ENCODE data around the gene EDEM2. TPM values are rescaled to one million over a fixed set of nuclear protein-coding genes. Genes with fewer than 3 reads are reported as not detected.
A peak's percentile ranks its signal among the peaks of the same experiment; 100 is the strongest.

EDEM2 gene
- total RNA-seq, 1 donor from 2014 or later, result 40.1 TPM

DNA sequence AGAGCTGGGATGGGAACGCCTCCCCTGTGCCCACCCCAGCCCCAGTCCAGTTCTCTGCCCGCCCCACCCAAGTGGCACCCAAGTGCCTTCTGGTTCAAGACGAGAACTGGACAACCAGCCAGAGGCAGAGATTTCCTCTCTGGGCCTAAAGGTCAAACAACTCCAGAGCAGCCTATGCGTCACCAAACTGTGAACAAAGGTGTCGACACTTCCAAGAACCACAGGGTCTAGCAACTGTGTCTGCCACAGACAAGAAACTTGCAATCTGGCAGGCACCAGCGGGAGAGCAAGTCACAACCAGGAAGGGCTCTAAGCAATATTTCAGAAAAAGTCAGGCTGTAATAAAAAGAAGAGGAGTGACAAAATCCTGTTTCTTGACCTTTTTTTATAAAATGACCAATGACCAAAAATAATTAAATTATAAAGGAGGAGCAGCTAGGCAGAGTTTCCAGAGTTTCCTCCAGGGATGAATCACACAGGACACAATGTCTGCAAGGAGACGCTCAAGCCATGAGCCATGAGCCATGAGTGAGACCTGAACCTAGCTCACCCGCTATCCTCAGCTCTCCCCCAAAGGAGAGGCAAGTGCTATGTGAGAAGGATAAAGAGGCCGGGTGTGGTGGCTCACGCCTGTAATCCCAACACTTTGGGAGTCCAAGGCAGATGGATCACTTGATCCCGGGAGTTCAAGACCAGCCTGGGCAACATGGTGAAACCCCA lies 11.1 kb downstream of the EDEM2 start:
- DNase-seq (ENCODE audit: low spot score, unreplicated experiment), result no peak
- Mint-ChIP-seq H3K27ac (peak overlapping the region; percentile 57), H3K4me1 (ENCODE audit: low read depth) (no peaks in the 10 kb centered on the region), H3K9me3 (ENCODE audit: low read depth) (no peaks in the 10 kb centered on the region), H3K36me3 (ENCODE audit: insufficient read depth) (peaks cover 40% of the 10 kb centered on the region), H3K27me3 (no peaks in the 10 kb centered on the region), H3K4me3 (ENCODE audit: low read depth) (no peak overlapping the region)
- TF ChIP-seq, protein P1, sequence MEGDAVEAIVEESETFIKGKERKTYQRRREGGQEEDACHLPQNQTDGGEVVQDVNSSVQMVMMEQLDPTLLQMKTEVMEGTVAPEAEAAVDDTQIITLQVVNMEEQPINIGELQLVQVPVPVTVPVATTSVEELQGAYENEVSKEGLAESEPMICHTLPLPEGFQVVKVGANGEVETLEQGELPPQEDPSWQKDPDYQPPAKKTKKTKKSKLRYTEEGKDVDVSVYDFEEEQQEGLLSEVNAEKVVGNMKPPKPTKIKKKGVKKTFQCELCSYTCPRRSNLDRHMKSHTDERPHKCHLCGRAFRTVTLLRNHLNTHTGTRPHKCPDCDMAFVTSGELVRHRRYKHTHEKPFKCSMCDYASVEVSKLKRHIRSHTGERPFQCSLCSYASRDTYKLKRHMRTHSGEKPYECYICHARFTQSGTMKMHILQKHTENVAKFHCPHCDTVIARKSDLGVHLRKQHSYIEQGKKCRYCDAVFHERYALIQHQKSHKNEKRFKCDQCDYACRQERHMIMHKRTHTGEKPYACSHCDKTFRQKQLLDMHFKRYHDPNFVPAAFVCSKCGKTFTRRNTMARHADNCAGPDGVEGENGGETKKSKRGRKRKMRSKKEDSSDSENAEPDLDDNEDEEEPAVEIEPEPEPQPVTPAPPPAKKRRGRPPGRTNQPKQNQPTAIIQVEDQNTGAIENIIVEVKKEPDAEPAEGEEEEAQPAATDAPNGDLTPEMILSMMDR (IDR thresholded peaks at IDR 0.05; ENCODE audit: unreplicated experiment), result no peak

DNA sequence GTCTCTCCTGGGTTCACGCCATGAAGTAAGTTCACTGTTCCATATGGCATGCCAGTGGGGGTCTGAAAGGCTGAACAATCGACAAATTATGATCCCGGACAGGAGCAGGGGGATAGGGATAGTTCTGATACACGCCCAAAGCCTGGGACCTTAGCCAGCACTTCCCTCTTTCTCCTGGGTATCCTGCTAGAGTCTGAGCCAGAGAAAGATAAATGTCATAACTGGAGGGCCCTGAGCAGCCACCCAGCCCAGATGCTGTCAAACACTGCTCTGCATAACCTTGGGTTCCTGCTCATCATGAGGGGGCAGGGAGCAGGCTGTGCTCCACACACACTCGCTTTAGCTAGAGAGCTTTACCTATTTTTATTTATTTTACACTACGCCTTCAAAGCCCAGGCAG lies 12.3 kb downstream of the EDEM2 start:
- no peaks in the 10 kb centered on the region for H3K9me3 Mint-ChIP-seq (ENCODE audit: low read depth)
- peaks cover 38% of the 10 kb centered on the region for H3K36me3 Mint-ChIP-seq (ENCODE audit: insufficient read depth)
- no peak for DNase-seq (ENCODE audit: low spot score, unreplicated experiment)
- no peaks in the 10 kb centered on the region for H3K4me1 Mint-ChIP-seq (ENCODE audit: low read depth)
- TF ChIP-seq, protein P1 (IDR thresholded peaks at IDR 0.05; ENCODE audit: unreplicated experiment), result no peak
- H3K4me3 Mint-ChIP-seq (ENCODE audit: low read depth), result no peak overlapping the region
- H3K27me3 Mint-ChIP-seq, result no peaks in the 10 kb centered on the region
- H3K27ac Mint-ChIP-seq, result no peak overlapping the region

DNA sequence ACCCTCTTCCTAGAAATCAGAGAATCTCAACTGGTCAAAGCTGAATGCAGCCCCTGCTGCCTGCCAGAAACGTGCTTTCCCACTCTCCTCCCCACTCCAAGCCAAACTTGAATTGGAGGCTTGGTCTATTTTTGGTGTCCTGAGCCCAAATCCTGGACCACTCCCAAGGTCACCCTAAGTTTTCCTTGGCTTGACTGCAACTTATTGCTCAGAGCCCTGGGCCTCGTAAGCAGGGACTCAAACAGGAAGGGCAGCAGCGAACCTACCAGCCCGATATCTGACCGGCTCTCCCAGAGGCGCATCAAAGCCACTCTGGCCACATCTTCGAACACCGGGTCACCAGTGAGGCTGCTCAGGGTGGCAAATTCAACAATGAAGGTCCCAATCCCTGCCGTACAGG lies 12.7 kb downstream of the EDEM2 start:
- no peak overlapping the region for H3K27ac Mint-ChIP-seq
- DNase-seq (ENCODE audit: low spot score, unreplicated experiment), result no peak

DNA sequence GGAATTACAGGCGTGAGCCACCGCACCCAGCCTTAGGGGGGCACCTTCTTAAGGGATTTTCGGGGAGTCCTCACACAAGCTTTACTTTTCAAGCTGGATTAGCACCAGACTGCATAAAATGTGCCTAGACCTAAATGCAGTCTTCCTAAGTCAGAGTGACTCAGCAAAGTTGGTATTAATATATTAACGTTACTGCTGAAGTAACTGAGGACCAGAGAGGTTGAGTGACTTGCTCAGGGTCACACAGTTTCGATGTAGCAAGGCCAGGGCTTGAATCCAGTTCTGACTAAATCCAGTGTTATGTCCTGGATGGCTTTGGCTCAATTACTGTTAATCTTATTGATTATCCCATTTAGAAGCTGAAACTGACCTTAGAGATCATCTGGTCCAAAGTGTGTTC lies 13.4 kb downstream of the EDEM2 start:
- H3K4me1 Mint-ChIP-seq (ENCODE audit: low read depth), result no peaks in the 10 kb centered on the region
- no peaks in the 10 kb centered on the region for H3K9me3 Mint-ChIP-seq (ENCODE audit: low read depth)
- peaks cover 35% of the 10 kb centered on the region for H3K36me3 Mint-ChIP-seq (ENCODE audit: insufficient read depth)
- H3K27ac Mint-ChIP-seq, result no peak overlapping the region
- TF ChIP-seq, protein P1 (IDR thresholded peaks at IDR 0.05; ENCODE audit: unreplicated experiment), result no peak
- no peak for DNase-seq (ENCODE audit: low spot score, unreplicated experiment)
- no peak overlapping the region for H3K4me3 Mint-ChIP-seq (ENCODE audit: low read depth)
- H3K27me3 Mint-ChIP-seq, result no peaks in the 10 kb centered on the region

More for the DNA sequence above, 12.7 kb downstream of the EDEM2 start:
- Mint-ChIP-seq H3K4me1 (ENCODE audit: low read depth) (no peaks in the 10 kb centered on the region), H3K4me3 (ENCODE audit: low read depth) (no peak overlapping the region), H3K36me3 (ENCODE audit: insufficient read depth) (peaks cover 37% of the 10 kb centered on the region), H3K27me3 (no peaks in the 10 kb centered on the region), H3K9me3 (ENCODE audit: low read depth) (no peaks in the 10 kb centered on the region)
- TF ChIP-seq, protein P1 (IDR thresholded peaks at IDR 0.05; ENCODE audit: unreplicated experiment), result no peak

DNA sequence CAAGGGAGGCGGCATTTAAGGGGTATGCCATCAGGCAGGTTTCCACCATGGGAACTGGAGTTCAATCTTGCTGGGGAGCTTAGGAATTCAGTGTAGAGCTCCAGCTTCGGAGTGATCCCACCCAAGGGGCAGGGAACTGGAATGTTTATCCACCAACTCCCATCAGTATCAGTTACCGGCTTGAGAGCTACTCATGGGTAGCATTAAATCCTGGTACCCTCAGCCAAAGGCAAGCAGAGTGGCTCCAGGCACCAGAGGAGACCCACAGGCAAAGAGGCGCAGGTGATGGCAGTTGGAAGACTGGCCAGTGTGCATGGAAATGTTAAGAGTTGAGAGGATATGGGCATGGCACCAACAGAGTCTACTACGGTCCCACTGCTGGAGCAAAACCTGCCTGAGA lies 14.1 kb downstream of the EDEM2 start:
- no peaks in the 10 kb centered on the region for H3K9me3 Mint-ChIP-seq (ENCODE audit: low read depth)
- no peak for DNase-seq (ENCODE audit: low spot score, unreplicated experiment)
- TF ChIP-seq, protein P1 (IDR thresholded peaks at IDR 0.05; ENCODE audit: unreplicated experiment), result no peak
- no peak overlapping the region for H3K4me3 Mint-ChIP-seq (ENCODE audit: low read depth)
- H3K27me3 Mint-ChIP-seq, result no peaks in the 10 kb centered on the region
- peaks cover 33% of the 10 kb centered on the region for H3K36me3 Mint-ChIP-seq (ENCODE audit: insufficient read depth)
- H3K27ac Mint-ChIP-seq, result no peak overlapping the region
- no peaks in the 10 kb centered on the region for H3K4me1 Mint-ChIP-seq (ENCODE audit: low read depth)

All from progenitor cell of endocrine pancreas (in vitro differentiated cells).